Ovary (tissue), 9 donors: ENCODE data around the gene GPC1. TPM values are rescaled to one million over a fixed set of nuclear protein-coding genes. Genes with fewer than 3 reads are reported as not detected.

Experiments used
- DNase-seq, 5 donors: peaks; one replicate each; pipeline ENCODE4 v3.0.0-alpha.2; 2019 to 2020
- H3K27ac ChIP-seq, 2 donors: fragments of 200-600 bp; one replicate each; pipeline versions ENCODE4 v1.5.1 to v1.8.0; 2019 to 2022
- H3K27me3 ChIP-seq: fragments of 200-600 bp; one replicate; pipeline ENCODE4 v1.8.0; 2022
- H3K36me3 ChIP-seq: fragments of 200-600 bp; sonication (generic); one replicate; pipeline ENCODE4 v1.5.1; 2019
- H3K4me1 ChIP-seq: one replicate; pipeline ENCODE4 v1.8.1; 2013; ENCODE audit warnings: mild to moderate bottlenecking, moderate library complexity; ENCODE audit not compliant: insufficient read depth
- H3K4me3 ChIP-seq: fragments of 200-600 bp; sonication (generic); one replicate; pipeline ENCODE4 v1.5.1; 2017
- H3K9me3 ChIP-seq, 2 donors: fragments of 200-600 bp in 1 of 2; sonication (generic) in 1 of 2; one replicate each; pipeline versions ENCODE4 v1.5.1 to v1.8.1; 2013 to 2019; ENCODE audit warnings: mild to moderate bottlenecking in 1 of 2, moderate library complexity in 1 of 2
- CTCF ChIP-seq, 3 donors: fragments of 450-650 bp in 2 of 3; fragments of 200-600 bp in 1 of 3; IDR thresholded peaks; one replicate each; pipeline versions ENCODE4 v1.5.1 to v1.8.0; 2016 to 2022; ENCODE audit warnings: antibody characterized with exemption in 3 of 3, mild to moderate bottlenecking in 1 of 3
- EP300 ChIP-seq: sonication (generic); formaldehyde crosslinking; IDR thresholded peaks from one replicate; pipeline ENCODE4 v1.6.1; 2017; ENCODE audit warnings: antibody characterized with exemption
- POLR2A ChIP-seq: fragments of 450-650 bp; IDR thresholded peaks from one replicate; pipeline ENCODE4 v1.6.1; 2017; ENCODE audit warnings: antibody characterized with exemption, mild to moderate bottlenecking, moderate library complexity
- WGBS, 3 donors: extraction: QIAGEN DNeasy Blood & Tissue Kit in 1 of 3; methylation state at CpG; one replicate each; pipeline versions ENCODE4 v1.1.5 to v1.1.7; 2013 to 2017; 5-methylcytosine and 5-hydroxymethylcytosine counted together
- intact Hi-C, 4 donors: fragments of 100-400 bp; cut with DNase I; formaldehyde crosslinking; loops; one replicate each; pipeline versions ENCODE4 v1.11.0 to v1.15.1; 2022 to 2023
- polyA plus RNA-seq, 2 donors: library from polyadenylated mRNA; stranded (reverse); fragments of 200-250 nt in 1 of 2; fragments of 350-450 nt in 1 of 2; fragmentation: Illumina TruSeq in 1 of 2; extraction: RNeasy Lipid Tissue Mini Kit (QIAGEN cat#74804) in 1 of 2; gene quantifications; one replicate each; pipeline ENCODE4 v1.2.3, GENCODE V29; 2013 to 2014
- total RNA-seq, 7 donors: library from RNA; depleted of rRNA in 2 of 7; stranded (reverse); fragments of >200 nt in 2 of 7; fragmentation: NEBNext Ultra II Directional in 3 of 7; extraction: Animal tissue kit (Norgen Biotek cat#: 25700) in 3 of 7; gene quantifications; one replicate each; pipeline versions ENCODE4 v1.1.0 to v1.2.4, GENCODE V29; 2016 to 2023
- donor health status: DM: no; HTN: no; CAD: no; lungs with moderate emphysema.
- donor health status: DM: no; HTN: no; CAD: no.
- donor health status: Bipolar disorder and iron deficiency.
- donor health status: DM: yes; HTN: yes; CAD: no.
- donor health status: DM: no; HTN: no; CAD: no.
- donor health status: DM: yes; HTN: yes; CAD: no.

GPC1 gene
- total and polyA plus RNA-seq, 9 donors, result 2.9 to 149 (median 71.4) TPM

- no peak overlapping the region for H3K27ac ChIP-seq
- no peaks in the 10 kb centered on the region for H3K27me3 ChIP-seq
- no peaks in the 10 kb centered on the region for H3K36me3 ChIP-seq
- no peak overlapping the region for H3K4me3 ChIP-seq
- 77 to 86% (median 83%) methylated on average over 16 of the region's 16 CpGs for WGBS, 3 donors
- H3K9me3 ChIP-seq, result no peaks in the 10 kb centered on the region
- no peak for TF ChIP-seq POLR2A
- no peak for TF ChIP-seq EP300
- no peak for TF ChIP-seq CTCF (IDR thresholded peaks at IDR 0.05)
- peaks cover 15% of the 10 kb centered on the region for H3K4me1 ChIP-seq
- peak; percentile 7 to 34 (median 18) for DNase-seq
- intact Hi-C loops, result no loop called here
These were observed 22.8 kb downstream of the GPC1 start for GRCh38 chr2:240458044-240458899.

GRCh38 chr2:240458900-240459391, 23.5 kb downstream of the GPC1 start:
- WGBS, 3 donors, result 85 to 89% (median 86%) methylated on average over 18 of the region's 18 CpGs
- Histone ChIP-seq H3K27ac (no peak overlapping the region), H3K36me3 (no peaks in the 10 kb centered on the region), H3K9me3 (no peaks in the 10 kb centered on the region), H3K27me3 (no peaks in the 10 kb centered on the region), H3K4me3 (no peak overlapping the region), H3K4me1 (peaks cover 15% of the 10 kb centered on the region)
- TF ChIP-seq EP300, result no peak
- DNase-seq, result peak in 4 of 5 donors; percentile 17 to 41 (median 26)
- intact Hi-C loops, result no loop called here

GRCh38 chr2:240459401-240460252, 24.2 kb downstream of the GPC1 start:
- Histone ChIP-seq H3K27ac (no peak overlapping the region), H3K27me3 (no peaks in the 10 kb centered on the region), H3K9me3 (no peaks in the 10 kb centered on the region), H3K4me3 (no peak overlapping the region), H3K36me3 (no peaks in the 10 kb centered on the region), H3K4me1 (peaks cover 14% of the 10 kb centered on the region)
- intact Hi-C loops, result no loop called here
- TF ChIP-seq POLR2A (no peak), CTCF (IDR thresholded peaks at IDR 0.05) (no peak), EP300 (no peak)
- peak; percentile 8 to 34 (median 26) for DNase-seq
- WGBS, 3 donors, result 78 to 80% (median 79%) methylated on average over 20 to 23 of the region's 23 CpGs

- peak in 2 of 5 donors; percentile 15 to 18 for DNase-seq
- no peaks in the 10 kb centered on the region for H3K9me3 ChIP-seq
- no peaks in the 10 kb centered on the region for H3K36me3 ChIP-seq
- TF ChIP-seq EP300 (no peak), POLR2A (no peak), CTCF (IDR thresholded peaks at IDR 0.05) (no peak)
- intact Hi-C loops, result no loop called here
- peaks cover 8% of the 10 kb centered on the region for H3K4me1 ChIP-seq
- H3K27ac ChIP-seq, result no peak overlapping the region
- no peaks in the 10 kb centered on the region for H3K27me3 ChIP-seq
- WGBS, 3 donors, result 93 to 96% (median 94%) methylated on average over 16 of the region's 16 CpGs
- no peak overlapping the region for H3K4me3 ChIP-seq
These were observed 24.8 kb downstream of the GPC1 start for GRCh38 chr2:240460253-240460711.
